NT2/D1 (cell line): ENCODE data around the gene RNLS.

ENCODE experiments used
- YY1 ChIP-seq: IDR thresholded peaks from 2 replicates; pipeline ENCODE4 v1.6.1; 2011; ENCODE audit not compliant: insufficient read length, insufficient read depth
- ZNF274 ChIP-seq: IDR thresholded peaks from 2 replicates; pipeline ENCODE4 v1.6.1; 2011; ENCODE audit warnings: mild to moderate bottlenecking, low read depth, low read length

GRCh38 chr10:88537322-88537721 lies 45.8 kb downstream of the RNLS start:
- no peak for TF ChIP-seq ZNF274
- no peak for TF ChIP-seq YY1
